ENCODE results near the gene SP140. TPM values are rescaled to one million over a fixed set of nuclear protein-coding genes. Genes with fewer than 3 reads are reported as not detected.

The SP140 gene
- total and polyA plus RNA-seq, 10 of the 15 experiments (the other 5 are each of a cell fraction or from before 2014, with no cell fraction given) = 61.7 to 164 (median 90.7) TPM

DNA sequence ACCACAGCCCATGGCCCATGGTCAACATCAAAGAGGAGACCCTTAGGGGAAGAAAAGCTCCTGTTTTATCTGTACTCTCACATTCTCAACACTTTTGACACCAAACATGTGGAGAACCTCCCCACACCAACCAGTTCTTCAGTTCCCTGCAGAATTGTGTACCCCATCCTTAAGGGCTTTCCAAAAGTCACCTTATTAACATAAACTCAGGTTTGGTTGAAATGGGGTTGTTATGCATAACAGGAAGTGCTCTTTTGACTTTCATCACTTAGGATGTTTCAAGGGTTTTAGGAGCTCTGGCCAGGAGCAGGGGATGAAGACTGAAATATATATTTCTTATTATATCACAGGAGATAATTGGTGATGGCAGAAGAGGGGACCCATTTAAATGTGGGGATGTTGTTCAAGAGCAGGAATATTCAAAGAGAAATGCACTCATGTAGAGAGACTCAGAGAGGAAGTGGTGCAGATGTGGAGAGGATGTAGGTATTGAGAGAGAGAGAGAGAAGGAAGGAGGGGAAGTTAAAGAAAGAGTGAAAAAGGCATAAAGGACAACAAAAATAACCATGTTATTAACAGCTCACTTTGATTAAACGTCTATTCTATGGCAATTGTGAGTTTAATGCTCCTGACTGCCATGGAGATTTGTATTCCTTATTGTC, 136.6 kb downstream of the SP140 start:
- Histone ChIP-seq H3K79me2 (ENCODE audit: control insufficient read depth, insufficient read depth, low read length) (no peaks in the 10 kb centered on the region), H2AFZ (ENCODE audit: control insufficient read depth, low read depth, low read length) (no peak overlapping the region), H3K9me3 (replicated peaks; ENCODE audit: control insufficient read depth, insufficient read depth, low read length) (no peaks in the 10 kb centered on the region), H3K4me2 (ENCODE audit: control insufficient read depth, insufficient read depth) (no peak overlapping the region), H3K27me3 (replicated peaks in 1 of 2; ENCODE audit: control insufficient read depth in 2 of 2, insufficient read depth in 2 of 2, low read length in 1 of 2) (no peaks in the 10 kb centered on the region), H3K27ac (ENCODE audit: control insufficient read depth, insufficient read depth) (no peak overlapping the region), H3K4me3 (no peak overlapping the region), H4K20me1 (ENCODE audit: control insufficient read depth, insufficient read depth) (no peaks in the 10 kb centered on the region), H3K9ac (ENCODE audit: control insufficient read depth, insufficient read depth, low read length) (no peak overlapping the region), H3K4me1 (ENCODE audit: control insufficient read depth, insufficient read depth, low read length) (peaks cover 4% of the 10 kb centered on the region; the same call in 1 of the 2 replicates), H3K36me3 (ENCODE audit: control insufficient read depth in 2 of 2, insufficient read depth in 2 of 2, low read length in 1 of 2) (peaks cover 5 to 6% of the 10 kb centered on the region in 2 experiments)
- ChIA-PET SMC1A (ENCODE audit: uncharacterized antibody, unreplicated experiment) (interaction anchor here (0.6 kb wide), 1 partner anchor 166 kb away, joined by 3 read pairs; no protein-coding TSS in a partner anchor), RAD21 (ENCODE audit: unreplicated experiment) (no interaction called here), POLR2A (no interaction called here), CTCF (no interaction called here)
- no peak for DNase-seq (ENCODE audit: low read depth, low spot score)
- TF ChIP-seq SPI1 (IDR thresholded peaks at IDR 0.05; ENCODE audit: borderline replicate concordance, insufficient read depth, low read depth, low read length) = 0 out of 2 replicates have a peak, but pooled peaks have one; percentile 18
- no peak for TF ChIP-seq YY1 (IDR thresholded peaks at IDR 0.05; ENCODE audit: low read depth, low read length)
- no peak for ATAC-seq
- in situ Hi-C loops (cut with MboI) = no loop called here
- intact Hi-C loops (cut with micrococcal nuclease; ENCODE audit: unreplicated experiment) = no loop called here
- no TSS peak for BruUV-seq (replicated peaks)
- 0% methylated on average over 1 of the region's 1 CpG for WGBS (ENCODE audit: insufficient coverage, insufficient replicate concordance, low lambda C conversion rate, missing lambda C conversion rate)
- FAIRE-seq = no peak

Other genes starting within 250 kb of the SP140 start
- gene SLC16A14, start 156.8 kb upstream of the SP140 start, total RNA-seq (2014; rRNA removed) = 4.5 and 5.9 TPM in 2 replicates
- gene SLC16A14, start 156.8 kb upstream of the SP140 start, total RNA-seq (2014; rRNA removed; fragmentation: Illumina TruSeq; extraction: Trizol) = 3.6 and 4.2 TPM in 2 replicates
- gene SLC16A14, start 156.8 kb upstream of the SP140 start, total RNA-seq (2021) = 5.6 and 6.4 TPM in 2 replicates
- gene SLC16A14, start 156.8 kb upstream of the SP140 start, polyA plus RNA-seq (2011; rRNA removed) = not detected in 2 replicates
- gene SLC16A14, start 156.8 kb upstream of the SP140 start, polyA plus RNA-seq (2014; fragmentation: Illumina TruSeq; extraction: Trizol) = 3.9 and 4.1 TPM in 2 replicates
- gene SLC16A14, start 156.8 kb upstream of the SP140 start, polyA plus RNA-seq (2014; fragmentation: Nextera tagmentation; extraction: Ambion mirVana) = 1 to 10 TPM in 1 of 2 experiments, under 1 TPM in 1; 0.87 to 1.6 TPM
- 2.9 and 5.0 TPM in 2 replicates for gene SLC16A14, start 156.8 kb upstream of the SP140 start, polyA plus RNA-seq (2014; rRNA removed)
- gene SLC16A14, start 156.8 kb upstream of the SP140 start, polyA plus RNA-seq (2016; fragmentation: Nextera tagmentation; extraction: Ambion mirVana) = 1 to 10 TPM; 3.9 to 4.6 TPM
- 81.2 and 98.7 TPM in 2 replicates for gene SP110, start 5.8 kb upstream of the SP140 start, total RNA-seq (2014; rRNA removed)
- 125 and 130 TPM in 2 replicates for gene SP110, start 5.8 kb upstream of the SP140 start, total RNA-seq (2014; rRNA removed; fragmentation: Illumina TruSeq; extraction: Trizol)
- gene SP110, start 5.8 kb upstream of the SP140 start, total RNA-seq (2021) = 82.3 and 82.5 TPM in 2 replicates
- 86.5 and 107 TPM in 2 replicates for gene SP110, start 5.8 kb upstream of the SP140 start, polyA plus RNA-seq (2011; rRNA removed)
- gene SP110, start 5.8 kb upstream of the SP140 start, polyA plus RNA-seq (2014; fragmentation: Illumina TruSeq; extraction: Trizol) = 149 and 176 TPM in 2 replicates
- 100 to 1,000 TPM in 1 of 2 experiments, 10 to 100 TPM in 1; 97.3 to 103 TPM for gene SP110, start 5.8 kb upstream of the SP140 start, polyA plus RNA-seq (2014; fragmentation: Nextera tagmentation; extraction: Ambion mirVana)
- 68.6 and 86.5 TPM in 2 replicates for gene SP110, start 5.8 kb upstream of the SP140 start, polyA plus RNA-seq (2014; rRNA removed)
- 100 to 1,000 TPM; 109 to 113 TPM for gene SP110, start 5.8 kb upstream of the SP140 start, polyA plus RNA-seq (2016; fragmentation: Nextera tagmentation; extraction: Ambion mirVana)
- 12.5 and 13.3 TPM in 2 replicates for gene SP140L, start 101.5 kb downstream of the SP140 start, total RNA-seq (2014; rRNA removed)
- 21.1 and 21.4 TPM in 2 replicates for gene SP140L, start 101.5 kb downstream of the SP140 start, total RNA-seq (2014; rRNA removed; fragmentation: Illumina TruSeq; extraction: Trizol)
- 17.3 and 18.5 TPM in 2 replicates for gene SP140L, start 101.5 kb downstream of the SP140 start, total RNA-seq (2021)
- gene SP140L, start 101.5 kb downstream of the SP140 start, polyA plus RNA-seq (2011; rRNA removed) = 25.6 and 33.0 TPM in 2 replicates
- 28.6 and 28.7 TPM in 2 replicates for gene SP140L, start 101.5 kb downstream of the SP140 start, polyA plus RNA-seq (2014; fragmentation: Illumina TruSeq; extraction: Trizol)
- gene SP140L, start 101.5 kb downstream of the SP140 start, polyA plus RNA-seq (2014; fragmentation: Nextera tagmentation; extraction: Ambion mirVana) = 1 to 10 TPM; 4.7 to 6.1 TPM
- 17.0 and 18.3 TPM in 2 replicates for gene SP140L, start 101.5 kb downstream of the SP140 start, polyA plus RNA-seq (2014; rRNA removed)
- gene SP140L, start 101.5 kb downstream of the SP140 start, polyA plus RNA-seq (2016; fragmentation: Nextera tagmentation; extraction: Ambion mirVana) = 10 to 100 TPM; 10.4 to 12.9 TPM
- 175 and 191 TPM in 2 replicates for gene SP100, start 190.5 kb downstream of the SP140 start, total RNA-seq (2014; rRNA removed)
- gene SP100, start 190.5 kb downstream of the SP140 start, total RNA-seq (2014; rRNA removed; fragmentation: Illumina TruSeq; extraction: Trizol) = 226 and 237 TPM in 2 replicates
- gene SP100, start 190.5 kb downstream of the SP140 start, total RNA-seq (2021) = 166 and 172 TPM in 2 replicates
- gene SP100, start 190.5 kb downstream of the SP140 start, polyA plus RNA-seq (2011; rRNA removed) = 239 and 341 TPM in 2 replicates
- 215 and 267 TPM in 2 replicates for gene SP100, start 190.5 kb downstream of the SP140 start, polyA plus RNA-seq (2014; fragmentation: Illumina TruSeq; extraction: Trizol)
- 100 to 1,000 TPM; 109 to 154 TPM for gene SP100, start 190.5 kb downstream of the SP140 start, polyA plus RNA-seq (2014; fragmentation: Nextera tagmentation; extraction: Ambion mirVana)
- gene SP100, start 190.5 kb downstream of the SP140 start, polyA plus RNA-seq (2014; rRNA removed) = 172 and 174 TPM in 2 replicates
- 100 to 1,000 TPM; 185 to 188 TPM for gene SP100, start 190.5 kb downstream of the SP140 start, polyA plus RNA-seq (2016; fragmentation: Nextera tagmentation; extraction: Ambion mirVana)

Data from GM12878 (cell line).